ENCODE data around the gene MED16. TPM values are rescaled to one million over a fixed set of nuclear protein-coding genes. Genes with fewer than 3 reads are reported as not detected.

MED16 gene
- total RNA-seq, 4 donors from 2014 or later, result 41.7 to 62.3 (median 45.5) TPM

- DNase-seq (ENCODE audit: low spot score in 2 of 2), result no peak
- no peak for TF ChIP-seq CTCF (IDR thresholded peaks at IDR 0.05)
- intact Hi-C loops (cut with DNase I; ENCODE audit: low total_unique reads), result no loop called here
- peak overlapping the region; percentile 83 for H3K4me3 ChIP-seq (ENCODE audit: low read depth, poor library complexity, severe bottlenecking)
- 1% methylated on average over 12 to 21 of the region's 21 CpGs for WGBS, 2 donors
Measured at GRCh38 chr19:926323-926588, 33.3 kb upstream of the MED16 start.

GRCh38 chr19:925526-926322 is 32.7 kb upstream of the MED16 start, which contains the start of gene ARID3A:
Gene ARID3A (plus strand): TSS chr19:926035. CDS start chr19:929529, 3,494 bp downstream.
- H3K4me3 ChIP-seq (ENCODE audit: low read depth, poor library complexity, severe bottlenecking), result peak within 1 kb of the TSS; percentile 83
- intact Hi-C loops (cut with DNase I; ENCODE audit: low total_unique reads), result no loop called here
- peak; percentile 73 to 97 for DNase-seq (ENCODE audit: low spot score in 2 of 2)
- TF ChIP-seq POLR2A (IDR thresholded peaks at IDR 0.05) (no peak), CTCF (IDR thresholded peaks at IDR 0.05) (no peak)
- 0 to 2% methylated on average over 27 to 35 of the region's 97 CpGs for whole genome bisulfite sequencing, 2 donors

GRCh38 chr19:925087-925525 is 32.1 kb upstream of the MED16 start:
- no peak for DNase-seq (ENCODE audit: low spot score in 2 of 2)
- intact Hi-C loops (cut with DNase I; ENCODE audit: low total_unique reads), result no loop called here
- TF ChIP-seq CTCF (IDR thresholded peaks at IDR 0.05) (no peak), POLR2A (IDR thresholded peaks at IDR 0.05) (no peak)
- peak overlapping the region; percentile 83 for H3K4me3 ChIP-seq (ENCODE audit: low read depth, poor library complexity, severe bottlenecking)
- 1% methylated on average over 22 to 25 of the region's 39 CpGs for WGBS, 2 donors

- peak overlapping the region; percentile 83 for H3K4me3 ChIP-seq (ENCODE audit: low read depth, poor library complexity, severe bottlenecking)
- TF ChIP-seq CTCF (IDR thresholded peaks at IDR 0.05), result no peak
- no peak for TF ChIP-seq POLR2A (IDR thresholded peaks at IDR 0.05)
- DNase-seq (ENCODE audit: low spot score in 2 of 2), result no peak
- intact Hi-C loops (cut with DNase I; ENCODE audit: low total_unique reads), result no loop called here
- 8 to 10% methylated on average over 31 of the region's 31 CpGs for WGBS, 2 donors
Measured at GRCh38 chr19:924553-925086, 31.6 kb upstream of the MED16 start.

GRCh38 chr19:920051-920864 is 27.3 kb upstream of the MED16 start:
- no peak overlapping the region for H3K4me3 ChIP-seq (ENCODE audit: low read depth, poor library complexity, severe bottlenecking)
- DNase-seq (ENCODE audit: low spot score in 2 of 2), result no peak
- intact Hi-C loops (cut with DNase I; ENCODE audit: low total_unique reads), result loop anchor here (2.0 kb wide), 1 partner anchor 61 kb away; the partner anchor contains the start of gene CFD

More at GRCh38 chr19:920051-920864, 27.3 kb upstream of the MED16 start:
- TF ChIP-seq POLR2A (IDR thresholded peaks at IDR 0.05), result no peak
- TF ChIP-seq CTCF (IDR thresholded peaks at IDR 0.05), result no peak
- WGBS, 2 donors, result 0 to 1% methylated on average over 7 to 71 of the region's 84 CpGs

All from lower leg skin (tissue), 4 donors.